GM18873 (cell line): ENCODE results near the gene PALMD.

Experiments
- ATAC-seq: cut with Tn5 transposase; IDR thresholded peaks from one replicate; pipeline ENCODE4 v1.9.1; 2021; ENCODE audit warnings: mild to moderate bottlenecking, moderate library complexity, moderate number of reproducible peaks; ENCODE audit not compliant: unreplicated experiment, low FRiP score

Gene PALMD

DNA sequence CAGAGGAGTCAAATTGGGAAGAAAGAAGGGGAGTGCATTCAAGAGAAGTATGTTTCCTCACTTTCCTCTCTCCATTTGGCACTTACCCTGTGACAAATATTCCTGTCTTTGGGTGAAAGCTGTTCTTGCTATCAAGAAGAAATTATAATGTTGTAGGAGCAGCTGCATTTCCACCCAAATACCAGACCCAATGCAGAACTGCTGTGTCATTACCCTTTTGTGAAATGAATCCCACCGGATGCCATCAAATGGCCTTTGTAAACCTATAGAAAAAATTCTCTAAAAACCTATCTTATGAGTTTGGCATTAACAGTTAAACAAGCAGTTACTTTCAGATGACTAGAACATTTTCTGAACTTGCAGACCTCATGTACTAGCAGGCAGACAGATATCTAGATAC is 16.7 kb upstream of the PALMD start:
- ATAC-seq: no peak

- no peak for ATAC-seq
Measured at GRCh38 chr1:99634971-99635624, 10.8 kb upstream of the PALMD start.

GRCh38 chr1:99635664-99636063 is 10.2 kb upstream of the PALMD start:
- ATAC-seq: no peak

- no peak for ATAC-seq
Measured at GRCh38 chr1:99636647-99637175, 9.2 kb upstream of the PALMD start.

DNA sequence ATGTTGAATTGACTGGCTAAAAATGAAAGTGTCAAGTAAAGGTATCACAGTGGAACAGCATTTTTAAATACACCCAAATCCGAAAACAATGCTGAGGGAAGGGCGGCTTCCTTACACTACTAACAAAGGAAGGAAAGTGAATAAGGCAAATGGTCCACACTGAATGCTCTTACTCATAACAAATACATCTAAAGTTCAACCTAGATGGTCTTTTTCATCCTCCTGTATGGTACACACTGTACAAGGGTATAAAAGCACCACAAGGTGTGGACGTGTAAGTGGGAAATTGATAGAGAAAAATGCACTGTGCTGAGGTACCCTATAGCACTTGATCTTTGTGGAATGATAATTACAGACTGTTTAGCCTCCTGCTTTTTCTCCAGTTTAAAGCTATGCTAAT is 7.1 kb upstream of the PALMD start:
- ATAC-seq: no peak

- no peak for ATAC-seq
Measured at GRCh38 chr1:99639408-99639807, 6.5 kb upstream of the PALMD start.

DNA sequence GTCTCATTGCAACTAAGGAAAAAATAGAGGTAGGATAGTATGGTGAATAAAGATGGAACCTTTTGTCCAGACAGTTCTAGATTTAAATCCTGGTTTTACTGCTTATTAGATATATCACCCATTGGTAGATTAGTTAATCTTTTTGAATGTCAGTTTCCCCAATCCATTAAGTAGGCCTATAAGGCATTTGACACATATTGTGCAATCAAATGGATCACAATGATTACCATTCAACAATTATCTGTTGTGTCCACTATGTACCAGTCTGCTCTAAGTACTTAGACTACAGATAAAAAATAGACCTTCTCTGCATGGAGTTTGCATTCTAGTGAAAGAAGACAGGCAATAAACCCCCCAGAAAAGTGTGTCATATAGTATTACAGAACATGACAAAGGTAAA is 6.0 kb upstream of the PALMD start:
- no peak for ATAC-seq

DNA sequence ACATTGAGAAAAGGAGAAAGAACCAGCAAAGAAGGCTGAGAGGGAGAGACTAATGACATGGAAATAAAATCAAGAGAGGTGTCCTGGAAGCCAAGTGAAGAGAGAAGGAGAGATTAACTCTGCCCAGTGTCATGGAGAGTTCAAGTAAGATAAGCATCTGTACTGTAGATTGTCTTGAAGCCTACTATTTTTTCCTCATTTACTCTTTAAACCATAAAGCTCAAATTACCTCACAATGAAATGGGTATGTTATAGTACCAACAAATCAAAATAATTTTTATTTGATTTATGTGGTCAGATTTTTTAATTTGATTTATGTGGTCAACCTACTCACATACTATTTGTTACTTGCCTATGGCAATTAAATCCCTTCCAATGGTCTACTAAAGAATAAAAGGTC is 5.2 kb upstream of the PALMD start:
- no peak for ATAC-seq

GRCh38 chr1:99641558-99641957 is 4.4 kb upstream of the PALMD start:
- ATAC-seq: no peak

DNA sequence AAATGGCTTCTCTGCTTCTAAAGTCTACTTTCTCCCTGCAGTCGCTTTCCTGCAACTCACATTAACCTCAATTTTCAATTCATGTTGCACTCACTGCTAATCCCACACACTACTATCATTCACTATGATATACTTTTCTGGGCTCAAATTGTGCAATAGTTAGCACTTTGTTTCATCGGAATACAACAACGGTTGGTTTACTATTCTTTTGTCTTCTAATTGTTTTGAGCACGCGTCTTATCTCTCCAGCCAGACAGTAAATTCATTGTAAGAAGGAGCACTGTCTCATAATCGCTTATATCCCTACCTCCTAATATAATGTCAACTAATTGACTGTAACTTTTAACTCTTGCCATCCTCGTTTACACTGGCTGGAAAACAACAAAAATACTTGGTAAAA is 3.9 kb upstream of the PALMD start:
- ATAC-seq: no peak

- no peak for ATAC-seq
Measured at GRCh38 chr1:99643021-99643779, 2.7 kb upstream of the PALMD start.

GRCh38 chr1:99644279-99645004 is 1.5 kb upstream of the PALMD start:
- no peak for ATAC-seq

DNA sequence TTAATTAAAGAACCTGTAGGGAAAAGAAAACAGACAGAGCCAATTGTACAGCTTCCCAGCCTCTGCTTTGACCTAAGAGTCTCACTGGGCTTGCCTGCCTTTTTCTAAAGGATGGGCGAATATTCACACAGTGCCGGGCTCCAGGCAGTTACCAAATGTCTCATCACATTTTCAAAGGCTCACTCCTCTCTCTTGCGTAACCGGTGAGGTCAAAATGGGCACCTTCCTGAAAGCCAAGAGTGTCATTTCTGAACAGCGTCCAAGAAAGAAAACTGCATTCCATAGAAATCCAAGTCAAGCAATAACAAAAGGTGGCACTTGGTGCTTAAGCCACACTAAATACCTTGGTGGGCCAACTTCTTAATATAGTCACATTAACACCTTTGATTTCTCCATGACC is 710 bp upstream of the PALMD start:
- ATAC-seq: no peak

DNA sequence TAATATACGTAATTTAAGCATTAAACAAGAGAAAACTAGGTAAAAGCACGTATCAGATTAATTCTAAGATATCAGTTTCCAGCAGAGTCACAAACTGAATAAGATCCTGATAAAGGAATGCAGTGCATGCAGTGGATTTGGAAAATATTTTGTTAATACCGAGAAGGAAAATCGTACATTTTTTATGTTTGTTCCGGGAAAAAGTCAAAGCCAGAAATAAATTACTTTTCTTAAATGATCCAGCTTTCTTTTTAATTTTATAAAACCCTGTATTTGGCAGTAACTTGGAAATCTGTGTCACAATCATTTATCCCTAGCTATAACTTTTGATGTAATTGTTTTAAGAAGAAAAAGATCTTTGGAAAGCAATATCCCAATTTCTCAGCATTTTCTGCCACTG is 955 bp downstream of the PALMD start:
- ATAC-seq: no peak

DNA sequence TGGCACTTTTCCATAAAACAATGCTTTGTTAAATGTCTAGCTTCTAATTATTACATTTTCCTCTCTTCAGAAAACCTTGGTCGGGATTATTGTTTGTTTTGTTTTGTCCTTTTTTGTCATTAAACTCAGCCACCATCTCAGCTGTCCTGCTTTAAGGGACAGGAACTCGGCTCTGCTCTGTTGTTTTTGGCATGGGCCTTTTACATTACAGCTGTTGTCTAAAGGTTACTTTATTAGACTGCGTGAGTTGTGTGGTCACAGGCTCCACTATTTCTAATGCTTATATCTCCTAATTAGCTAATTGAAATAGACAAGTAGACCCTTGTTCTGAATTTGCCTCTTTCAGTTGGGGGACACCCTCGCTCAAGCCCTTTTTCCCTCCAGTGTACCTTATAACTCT is 1.6 kb downstream of the PALMD start:
- no peak for ATAC-seq

GRCh38 chr1:99648107-99648506 is 2.2 kb downstream of the PALMD start:
- ATAC-seq: no peak

- ATAC-seq: no peak
Measured at GRCh38 chr1:99650030-99650429, 4.1 kb downstream of the PALMD start.

- no peak for ATAC-seq
Measured at GRCh38 chr1:99650773-99651437, 5.0 kb downstream of the PALMD start.

GRCh38 chr1:99652881-99653281 is 7.0 kb downstream of the PALMD start:
- ATAC-seq: no peak

DNA sequence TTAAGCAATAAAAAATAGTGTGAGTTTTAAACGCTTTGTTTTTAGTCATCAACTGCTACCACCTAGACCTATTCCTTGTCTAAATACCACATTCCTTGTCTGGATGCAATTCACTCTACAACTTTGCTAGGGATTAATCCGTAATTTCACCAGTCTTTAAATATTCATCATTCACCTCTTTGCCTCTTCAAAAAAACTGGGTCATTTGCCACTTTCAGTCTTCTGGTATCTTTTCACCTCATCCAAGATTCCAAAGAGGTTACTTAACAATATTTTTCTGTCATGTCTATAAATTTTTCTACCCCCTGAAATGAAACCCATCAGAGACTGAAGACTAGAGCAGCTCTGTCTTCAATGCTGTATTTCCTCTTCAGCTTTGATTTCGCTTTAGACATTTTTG is 9.5 kb downstream of the PALMD start:
- no peak for ATAC-seq

- ATAC-seq: no peak
Measured at GRCh38 chr1:99656701-99657100, 10.8 kb downstream of the PALMD start.
